ENCODE results near the gene MYCBPAP.

MYCBPAP gene

DNA sequence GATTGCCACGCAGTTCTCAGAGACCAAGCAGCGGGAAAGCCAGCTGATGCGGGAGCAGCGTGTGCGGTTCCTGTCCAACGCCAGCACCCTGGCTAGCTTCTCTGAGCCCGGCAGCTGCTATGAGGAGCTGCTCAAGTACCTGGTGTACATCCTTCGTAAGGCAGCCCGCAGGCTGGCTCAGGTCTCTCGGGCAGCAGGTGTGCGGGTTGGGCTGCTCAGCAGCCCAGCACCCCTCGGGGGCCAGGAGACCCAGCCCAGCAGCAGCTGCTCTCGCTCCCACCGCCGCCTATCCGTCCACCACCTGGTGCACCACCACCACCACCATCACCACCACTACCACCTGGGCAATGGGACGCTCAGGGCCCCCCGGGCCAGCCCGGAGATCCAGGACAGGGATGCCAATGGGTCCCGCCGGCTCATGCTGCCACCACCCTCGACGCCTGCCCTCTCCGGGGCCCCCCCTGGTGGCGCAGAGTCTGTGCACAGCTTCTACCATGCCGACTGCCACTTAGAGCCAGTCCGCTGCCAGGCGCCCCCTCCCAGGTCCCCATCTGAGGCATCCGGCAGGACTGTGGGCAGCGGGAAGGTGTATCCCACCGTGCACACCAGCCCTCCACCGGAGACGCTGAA is 67.5 kb downstream of the MYCBPAP start:
- no peak overlapping the region for H3K27ac ChIP-seq (ENCODE audit: low read depth, low read length, poor library complexity, severe bottlenecking)
- no peaks in the 10 kb centered on the region for H3K9me2 ChIP-seq (ENCODE audit: low read depth, low read length)
- no peak overlapping the region for H3K9ac ChIP-seq (ENCODE audit: low read length)
- H3F3A ChIP-seq (ENCODE audit: insufficient read depth, low read length) = no peaks in the 10 kb centered on the region
- H2AFZ ChIP-seq (ENCODE audit: low read length) = no peak overlapping the region
- H3K36me3 ChIP-seq (ENCODE audit: insufficient read depth, low read length) = no peaks in the 10 kb centered on the region
- H3K27me3 ChIP-seq (ENCODE audit: insufficient read depth, low read length) = peaks cover 3% of the 10 kb centered on the region; the same call in 1 of the 2 replicates
- TF ChIP-seq, protein P1, sequence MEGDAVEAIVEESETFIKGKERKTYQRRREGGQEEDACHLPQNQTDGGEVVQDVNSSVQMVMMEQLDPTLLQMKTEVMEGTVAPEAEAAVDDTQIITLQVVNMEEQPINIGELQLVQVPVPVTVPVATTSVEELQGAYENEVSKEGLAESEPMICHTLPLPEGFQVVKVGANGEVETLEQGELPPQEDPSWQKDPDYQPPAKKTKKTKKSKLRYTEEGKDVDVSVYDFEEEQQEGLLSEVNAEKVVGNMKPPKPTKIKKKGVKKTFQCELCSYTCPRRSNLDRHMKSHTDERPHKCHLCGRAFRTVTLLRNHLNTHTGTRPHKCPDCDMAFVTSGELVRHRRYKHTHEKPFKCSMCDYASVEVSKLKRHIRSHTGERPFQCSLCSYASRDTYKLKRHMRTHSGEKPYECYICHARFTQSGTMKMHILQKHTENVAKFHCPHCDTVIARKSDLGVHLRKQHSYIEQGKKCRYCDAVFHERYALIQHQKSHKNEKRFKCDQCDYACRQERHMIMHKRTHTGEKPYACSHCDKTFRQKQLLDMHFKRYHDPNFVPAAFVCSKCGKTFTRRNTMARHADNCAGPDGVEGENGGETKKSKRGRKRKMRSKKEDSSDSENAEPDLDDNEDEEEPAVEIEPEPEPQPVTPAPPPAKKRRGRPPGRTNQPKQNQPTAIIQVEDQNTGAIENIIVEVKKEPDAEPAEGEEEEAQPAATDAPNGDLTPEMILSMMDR (IDR thresholded peaks at IDR 0.05; ENCODE audit: low read length) = peak; percentile 16; the same call in 1 of the 2 replicates
- TF ChIP-seq EZH2 (IDR thresholded peaks at IDR 0.05; ENCODE audit: borderline replicate concordance, low read length) = no peak
- no peaks in the 10 kb centered on the region for H3K4me1 ChIP-seq (ENCODE audit: insufficient read depth, low read length, severe bottlenecking)
- no peaks in the 10 kb centered on the region for H3K9me3 ChIP-seq (ENCODE audit: low read length)
- no peaks in the 10 kb centered on the region for H4K20me1 ChIP-seq (ENCODE audit: insufficient read depth, low read length)
- H3K79me2 ChIP-seq (ENCODE audit: insufficient read depth, low read length) = no peaks in the 10 kb centered on the region
- no peak overlapping the region for H3K4me2 ChIP-seq (ENCODE audit: low read length)
- H3K4me3 ChIP-seq (ENCODE audit: low read depth, low read length, poor library complexity, severe bottlenecking) = no peak overlapping the region

DNA sequence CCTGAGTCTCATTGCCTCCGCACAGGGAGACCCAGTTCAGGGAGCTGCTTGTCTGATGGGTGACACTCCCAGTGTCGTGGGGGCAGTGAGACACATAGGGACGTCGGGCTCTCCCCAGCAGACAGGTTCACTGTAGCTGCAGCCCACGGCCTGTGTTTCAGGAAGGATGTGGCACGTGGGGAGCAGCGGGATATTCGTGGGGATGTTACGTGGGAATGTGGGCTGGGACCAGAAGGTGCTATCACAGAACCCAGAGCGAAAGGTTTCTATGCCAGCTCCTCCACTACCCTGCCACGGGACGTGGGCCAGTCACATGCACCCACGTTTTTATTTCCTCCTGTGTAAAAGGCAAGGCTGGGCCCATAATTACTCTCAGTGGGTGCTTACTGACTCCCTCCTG is 68.6 kb downstream of the MYCBPAP start:
- Histone ChIP-seq H3K36me3 (ENCODE audit: insufficient read depth, low read length) (no peaks in the 10 kb centered on the region), H2AFZ (ENCODE audit: low read length) (no peak overlapping the region), H3F3A (ENCODE audit: insufficient read depth, low read length) (no peaks in the 10 kb centered on the region), H3K9me2 (ENCODE audit: low read depth, low read length) (no peaks in the 10 kb centered on the region), H3K79me2 (ENCODE audit: insufficient read depth, low read length) (no peaks in the 10 kb centered on the region), H4K20me1 (ENCODE audit: insufficient read depth, low read length) (no peaks in the 10 kb centered on the region), H3K4me1 (ENCODE audit: insufficient read depth, low read length, severe bottlenecking) (no peaks in the 10 kb centered on the region), H3K4me2 (ENCODE audit: low read length) (no peak overlapping the region), H3K9ac (ENCODE audit: low read length) (no peak overlapping the region), H3K27me3 (ENCODE audit: insufficient read depth, low read length) (no peaks in the 10 kb centered on the region), H3K4me3 (ENCODE audit: low read depth, low read length, poor library complexity, severe bottlenecking) (no peak overlapping the region), H3K9me3 (ENCODE audit: low read length) (no peaks in the 10 kb centered on the region), H3K27ac (ENCODE audit: low read depth, low read length, poor library complexity, severe bottlenecking) (no peak overlapping the region)
- TF ChIP-seq, protein P1 (IDR thresholded peaks at IDR 0.05; ENCODE audit: low read length) = no peak
- TF ChIP-seq EZH2 (IDR thresholded peaks at IDR 0.05; ENCODE audit: borderline replicate concordance, low read length) = no peak

DNA sequence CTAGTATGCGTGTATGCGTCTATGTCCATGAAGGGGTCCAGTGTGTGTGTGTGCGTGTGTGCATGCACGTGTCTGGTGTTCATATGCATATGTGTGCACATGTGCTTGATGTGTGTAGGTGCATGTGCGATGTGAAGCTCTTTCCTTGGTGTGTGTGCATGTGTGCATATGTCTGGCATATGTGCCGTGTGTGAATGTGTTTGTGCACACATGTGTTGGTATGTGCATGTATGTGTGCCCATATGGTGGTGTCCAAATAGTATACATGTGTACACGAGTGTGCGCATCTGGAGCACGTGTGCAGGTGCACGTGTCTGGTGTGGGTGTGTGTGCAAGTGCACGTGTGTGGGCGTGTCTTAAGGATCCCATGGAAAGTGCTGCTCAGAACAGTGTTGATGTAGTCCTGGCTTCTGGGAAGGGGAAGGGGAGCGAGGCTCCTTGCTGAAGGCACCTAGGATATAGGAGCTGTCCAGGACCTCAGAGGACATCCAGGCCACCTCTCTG is 69.3 kb downstream of the MYCBPAP start:
- Histone ChIP-seq H3K9ac (ENCODE audit: low read length) (no peak overlapping the region), H2AFZ (ENCODE audit: low read length) (no peak overlapping the region), H4K20me1 (ENCODE audit: insufficient read depth, low read length) (no peaks in the 10 kb centered on the region), H3K4me3 (ENCODE audit: low read depth, low read length, poor library complexity, severe bottlenecking) (no peak overlapping the region), H3K36me3 (ENCODE audit: insufficient read depth, low read length) (no peaks in the 10 kb centered on the region), H3K27me3 (ENCODE audit: insufficient read depth, low read length) (no peaks in the 10 kb centered on the region), H3K79me2 (ENCODE audit: insufficient read depth, low read length) (no peaks in the 10 kb centered on the region), H3K27ac (ENCODE audit: low read depth, low read length, poor library complexity, severe bottlenecking) (no peak overlapping the region), H3K4me1 (ENCODE audit: insufficient read depth, low read length, severe bottlenecking) (no peaks in the 10 kb centered on the region), H3K9me2 (ENCODE audit: low read depth, low read length) (no peaks in the 10 kb centered on the region), H3K9me3 (ENCODE audit: low read length) (no peaks in the 10 kb centered on the region), H3F3A (ENCODE audit: insufficient read depth, low read length) (no peaks in the 10 kb centered on the region), H3K4me2 (ENCODE audit: low read length) (no peak overlapping the region)
- TF ChIP-seq EZH2 (IDR thresholded peaks at IDR 0.05; ENCODE audit: borderline replicate concordance, low read length) = no peak
- TF ChIP-seq, protein P1 (IDR thresholded peaks at IDR 0.05; ENCODE audit: low read length) = no peak
